ENCODE data around the gene MYO6.

Gene MYO6

GRCh38 chr6:75770844-75771243 lies 21.8 kb downstream of the MYO6 start:
- DNase-seq: no peak

- no peak for DNase-seq
Measured at GRCh38 chr6:75775219-75775618, 26.2 kb downstream of the MYO6 start.

- no peak for DNase-seq
Measured at GRCh38 chr6:75776461-75776860, 27.4 kb downstream of the MYO6 start.

- DNase-seq: no peak
Measured at GRCh38 chr6:75778757-75779156, 29.7 kb downstream of the MYO6 start.

GRCh38 chr6:75786152-75786551 lies 37.1 kb downstream of the MYO6 start:
- no peak for DNase-seq

GRCh38 chr6:75788894-75789293 lies 39.9 kb downstream of the MYO6 start:
- no peak for DNase-seq

GRCh38 chr6:75791881-75792280 lies 42.8 kb downstream of the MYO6 start:
- DNase-seq: no peak

- DNase-seq: no peak
Measured at GRCh38 chr6:75794351-75794846, 45.4 kb downstream of the MYO6 start.

GRCh38 chr6:75794954-75795739 lies 46.1 kb downstream of the MYO6 start:
- DNase-seq: no peak

GRCh38 chr6:75796723-75797122 lies 47.7 kb downstream of the MYO6 start:
- no peak for DNase-seq

GRCh38 chr6:75800133-75800532 lies 51.1 kb downstream of the MYO6 start:
- DNase-seq: no peak

GRCh38 chr6:75800708-75801505 lies 51.9 kb downstream of the MYO6 start:
- no peak for DNase-seq

- DNase-seq: no peak
Measured at GRCh38 chr6:75802366-75802765, 53.3 kb downstream of the MYO6 start.

- no peak for DNase-seq
Measured at GRCh38 chr6:75808507-75808906, 59.5 kb downstream of the MYO6 start.

- DNase-seq: no peak
Measured at GRCh38 chr6:75812560-75812959, 63.5 kb downstream of the MYO6 start.

- no peak for DNase-seq
Measured at GRCh38 chr6:75813476-75814250, 64.6 kb downstream of the MYO6 start.

- DNase-seq: no peak
Measured at GRCh38 chr6:75815756-75816155, 66.7 kb downstream of the MYO6 start.

- no peak for DNase-seq
Measured at GRCh38 chr6:75818098-75818855, 69.2 kb downstream of the MYO6 start.

GRCh38 chr6:75819776-75820487 lies 70.9 kb downstream of the MYO6 start:
- DNase-seq: no peak

GRCh38 chr6:75824160-75824559 lies 75.1 kb downstream of the MYO6 start:
- DNase-seq: no peak

GRCh38 chr6:75827163-75827562 lies 78.1 kb downstream of the MYO6 start:
- DNase-seq: no peak
